HepG2 (cell line): ENCODE results near the gene SH2D3A. TPM values are rescaled to one million over a fixed set of nuclear protein-coding genes. Genes with fewer than 3 reads are reported as not detected.

Experiments
- DMAP1 ChIP-seq: IDR thresholded peaks from 2 replicates; pipeline ENCODE4 v1.6.1; 2016
- EED ChIP-seq: sonication (generic); formaldehyde crosslinking; IDR thresholded peaks from 2 replicates; pipeline ENCODE4 v1.5.0; 2020; ENCODE audit warnings: mild to moderate bottlenecking, missing genetic modification reagents
- HBP1 ChIP-seq: IDR thresholded peaks from 2 replicates; pipeline ENCODE4 v1.6.1; 2016; ENCODE audit warnings: low read depth, control low read depth
- HOMEZ ChIP-seq: IDR thresholded peaks from 2 replicates; pipeline ENCODE4 v1.6.1; 2016; ENCODE audit warnings: low read depth
- KDM2A ChIP-seq: sonication (generic); formaldehyde crosslinking; IDR thresholded peaks from 2 replicates; pipeline ENCODE4 v1.4.0; 2020; ENCODE audit warnings: low read depth, missing genetic modification reagents, borderline replicate concordance
- MXD1 ChIP-seq: sonication (generic); formaldehyde crosslinking; IDR thresholded peaks from 2 replicates; pipeline ENCODE4 v1.4.0; 2020; ENCODE audit warnings: mild to moderate bottlenecking, missing genetic modification reagents
- NR2F6 ChIP-seq, 2 experiments: IDR thresholded peaks; 2 replicates each; pipeline ENCODE4 v1.6.1; 2016; ENCODE audit warnings: antibody characterized with exemption in 1 of 2, mild to moderate bottlenecking in 1 of 2
- RARA ChIP-seq: IDR thresholded peaks from 2 replicates; pipeline ENCODE4 v1.6.1; 2016; ENCODE audit warnings: missing genetic modification reagents, missing compliant biosample characterization
- RFX5 ChIP-seq: IDR thresholded peaks from 2 replicates; pipeline ENCODE4 v1.6.1; 2011; ENCODE audit warnings: low read depth, low read length, improper control_type of control experiment
- TOE1 ChIP-seq: sonication (generic); formaldehyde crosslinking; IDR thresholded peaks from 2 replicates; pipeline ENCODE4 v1.4.0; 2020; ENCODE audit warnings: mild to moderate bottlenecking, missing genetic modification reagents
- U2AF1 ChIP-seq: fragments of 200-400 bp; formaldehyde crosslinking; optimal IDR thresholded peaks from 2 replicates; pipeline ENCODE3; 2017; ENCODE audit warnings: mild to moderate bottlenecking, low read depth, low read length
- ZBTB21 ChIP-seq: sonication (generic); formaldehyde crosslinking; IDR thresholded peaks from 2 replicates; pipeline ENCODE4 v1.4.0; 2020; ENCODE audit warnings: missing genetic modification reagents
- ZBTB7B ChIP-seq: sonication (generic); formaldehyde crosslinking; IDR thresholded peaks from 2 replicates; pipeline ENCODE4 v1.4.0; 2020; ENCODE audit warnings: missing genetic modification reagents
- ZIK1 ChIP-seq: sonication (generic); formaldehyde crosslinking; IDR thresholded peaks from 2 replicates; pipeline ENCODE4 v1.5.0; 2020; ENCODE audit warnings: mild to moderate bottlenecking, low read depth, missing genetic modification reagents, borderline replicate concordance
- ZNF234 ChIP-seq: sonication (generic); formaldehyde crosslinking; conservative IDR thresholded peaks from 2 replicates; pipeline ENCODE4 v1.5.1; 2020; ENCODE audit warnings: mild to moderate bottlenecking, missing genetic modification reagents
- ZNF280D ChIP-seq: sonication (generic); formaldehyde crosslinking; IDR thresholded peaks from 2 replicates; pipeline ENCODE4 v1.5.1; 2020; ENCODE audit warnings: mild to moderate bottlenecking, missing genetic modification reagents
- ZNF281 ChIP-seq: sonication (generic); formaldehyde crosslinking; IDR thresholded peaks from 2 replicates; pipeline ENCODE4 v1.4.0; 2020; ENCODE audit warnings: missing genetic modification reagents, borderline replicate concordance
- ZNF557 ChIP-seq: sonication (generic); formaldehyde crosslinking; IDR thresholded peaks from 2 replicates; pipeline ENCODE4 v1.4.0; 2020; ENCODE audit warnings: missing genetic modification reagents
- ZNF598 ChIP-seq: sonication (generic); formaldehyde crosslinking; IDR thresholded peaks from 2 replicates; pipeline ENCODE4 v1.5.1; 2020; ENCODE audit warnings: mild to moderate bottlenecking, missing genetic modification reagents, borderline replicate concordance
- ZNF607 ChIP-seq: sonication (generic); formaldehyde crosslinking; IDR thresholded peaks from 2 replicates; pipeline ENCODE4 v1.5.1; 2020; ENCODE audit warnings: missing genetic modification reagents, mild to moderate bottlenecking, borderline replicate concordance
- ZSCAN9 ChIP-seq: IDR thresholded peaks from 2 replicates; pipeline ENCODE4 v1.6.1; 2016; ENCODE audit warnings: borderline replicate concordance
- polyA plus RNA-seq, 8 experiments: library from polyadenylated mRNA; depleted of rRNA in 3 of 8; stranded (reverse) in 7 of 8; unstranded in 1 of 8; fragments of >200 nt; fragmentation: Illumina TruSeq in 4 of 8; extraction: Trizol in 4 of 8; gene quantifications; 2 replicates each; pipeline versions ENCODE4 v1.2.1 to v1.2.3, GENCODE V29; 2011 to 2016; ENCODE audit warnings: low read depth in 4 of 8, missing spikeins in 1 of 8, mixed read lengths in 1 of 8; ENCODE audit not compliant: insufficient read depth in 1 of 8
- total RNA-seq, 5 experiments: library from RNA; depleted of rRNA; stranded (reverse); fragments of >200 nt; fragmentation: Illumina TruSeq; extraction: Trizol; gene quantifications; 2 replicates each; pipeline ENCODE4 v1.2.3, GENCODE V29; 2016; ENCODE audit warnings: low read depth in 1 of 5

The SH2D3A gene
- total and polyA plus RNA-seq, 2 of the 13 experiments (the other 11 are each of a cell fraction or from before 2014, with no cell fraction given): 1.0 to 2.2 TPM

- TF ChIP-seq HBP1 (CRISPR knock-in tag) (no peak), ZBTB21 (CRISPR knock-in tag) (no peak), TOE1 (CRISPR knock-in tag) (no peak), DMAP1 (CRISPR knock-in tag) (no peak), ZNF281 (CRISPR knock-in tag) (no peak), ZNF607 (CRISPR knock-in tag) (no peak), EED (no peak), MXD1 (CRISPR knock-in tag) (no peak), ZSCAN9 (CRISPR knock-in tag) (no peak), U2AF1 (no peak), ZNF557 (CRISPR knock-in tag) (no peak), ZIK1 (no peak), ZBTB7B (0 out of 2 replicates have a peak, but pooled peaks have one; percentile 35), NR2F6 (IDR thresholded peaks at IDR 0.05) (peak; percentile 90), NR2F6 (CRISPR knock-in tag; IDR thresholded peaks at IDR 0.05) (peak; percentile 84), ZNF234 (CRISPR knock-in tag) (no peak), ZNF280D (CRISPR knock-in tag) (no peak), RARA (CRISPR knock-in tag) (peak; percentile 86), KDM2A (CRISPR knock-in tag) (no peak), HOMEZ (CRISPR knock-in tag) (no peak), ZNF598 (CRISPR knock-in tag) (peak; percentile 61; the same call in 1 of the 2 replicates), RFX5 (peak; percentile 94)
Measured at GRCh38 chr19:6725513-6726231, 41.6 kb downstream of the SH2D3A start (continued).
